ENCODE results near the gene STPG3.

STPG3 gene

GRCh38 chr9:137222190-137223077 lies 28.7 kb upstream of the STPG3 start, which contains the start of gene RNF208:
RNF208 (minus strand) TSS chr9:137222240; CDS start chr9:137221212, 1,028 bp downstream.
- no peak for DNase-seq (ENCODE audit: low read depth)

GRCh38 chr9:137223078-137223970 lies 27.8 kb upstream of the STPG3 start:
- DNase-seq (ENCODE audit: low read depth): peak; percentile 98

DNA sequence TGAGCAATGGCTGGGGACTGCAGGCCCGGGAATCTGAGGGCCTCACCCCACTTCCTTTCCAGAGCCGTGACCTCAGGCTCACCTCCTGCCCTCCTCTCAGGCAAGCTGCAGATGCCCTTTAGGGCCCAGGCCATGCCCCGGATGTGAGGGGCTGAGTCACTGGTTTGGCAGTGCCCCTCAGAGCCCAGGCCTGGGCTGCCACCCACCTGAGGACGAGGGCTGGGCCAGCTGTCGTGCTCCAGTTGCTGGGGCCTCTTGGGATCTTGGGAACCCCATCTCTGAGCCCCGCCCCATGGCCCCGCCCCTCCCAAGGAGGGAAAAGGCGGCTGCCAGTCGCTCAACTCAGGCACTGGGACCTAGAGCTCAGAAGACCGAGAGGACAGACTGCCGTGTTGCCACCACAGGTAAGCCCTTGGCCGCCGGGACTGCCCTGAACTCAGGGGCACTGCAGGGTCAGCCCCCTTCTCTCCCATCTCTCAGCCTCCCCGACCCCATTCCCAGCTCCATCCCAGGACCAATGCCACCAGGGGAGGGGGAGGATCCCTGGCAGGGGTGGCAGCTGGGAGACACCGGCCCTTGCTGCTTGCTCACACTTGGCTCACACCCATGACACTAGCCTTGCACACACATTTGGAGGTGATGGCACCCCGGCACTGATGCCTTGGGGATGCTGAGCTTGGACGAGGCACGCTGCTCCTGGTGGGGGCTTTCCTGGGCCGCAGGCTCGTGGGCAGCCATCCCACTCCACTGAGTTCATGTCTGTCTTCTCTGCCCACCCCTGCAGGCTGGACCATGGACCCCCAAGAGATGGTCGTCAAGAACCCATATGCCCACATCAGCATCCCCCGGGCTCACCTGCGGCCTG lies 26.0 kb upstream of the STPG3 start, which contains the start of gene CYSRT1:
CYSRT1 (plus strand) TSS at position 345 of the 865 bp plus-strand sequence; CDS start at position 793, 448 bp downstream.
- no peak for DNase-seq (ENCODE audit: low read depth)

DNA sequence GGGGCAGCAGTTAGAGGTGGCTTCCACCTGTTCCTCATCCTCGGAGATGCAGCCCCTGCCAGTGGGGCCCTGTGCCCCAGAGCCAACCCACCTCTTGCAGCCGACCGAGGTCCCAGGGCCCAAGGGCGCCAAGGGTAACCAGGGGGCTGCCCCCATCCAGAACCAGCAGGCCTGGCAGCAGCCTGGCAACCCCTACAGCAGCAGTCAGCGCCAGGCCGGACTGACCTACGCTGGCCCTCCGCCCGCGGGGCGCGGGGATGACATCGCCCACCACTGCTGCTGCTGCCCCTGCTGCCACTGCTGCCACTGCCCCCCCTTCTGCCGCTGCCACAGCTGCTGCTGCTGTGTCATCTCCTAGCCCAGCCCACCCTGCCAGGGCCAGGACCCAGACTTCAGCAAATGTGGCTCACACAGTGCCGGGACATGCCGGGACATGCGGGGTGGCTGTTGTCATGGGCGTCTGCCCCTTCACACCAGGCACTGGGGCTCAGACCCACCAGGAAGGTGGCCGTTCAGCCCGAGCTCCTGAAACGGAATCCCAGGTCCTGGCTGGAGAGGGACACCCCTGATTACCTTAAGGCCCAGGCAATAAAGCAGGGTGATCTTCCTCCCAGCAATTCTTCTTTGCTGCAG lies 25.3 kb upstream of the STPG3 start:
- DNase-seq (ENCODE audit: low read depth): no peak

GRCh38 chr9:137226338-137227053 lies 24.6 kb upstream of the STPG3 start:
- no peak for DNase-seq (ENCODE audit: low read depth)

- peak; percentile 35 for DNase-seq (ENCODE audit: low read depth)
Measured at GRCh38 chr9:137227054-137227852, 23.8 kb upstream of the STPG3 start, which contains the start of gene RNF224. RNF224 (plus strand) TSS chr9:137227502; CDS start chr9:137228336, 834 bp downstream.

DNA sequence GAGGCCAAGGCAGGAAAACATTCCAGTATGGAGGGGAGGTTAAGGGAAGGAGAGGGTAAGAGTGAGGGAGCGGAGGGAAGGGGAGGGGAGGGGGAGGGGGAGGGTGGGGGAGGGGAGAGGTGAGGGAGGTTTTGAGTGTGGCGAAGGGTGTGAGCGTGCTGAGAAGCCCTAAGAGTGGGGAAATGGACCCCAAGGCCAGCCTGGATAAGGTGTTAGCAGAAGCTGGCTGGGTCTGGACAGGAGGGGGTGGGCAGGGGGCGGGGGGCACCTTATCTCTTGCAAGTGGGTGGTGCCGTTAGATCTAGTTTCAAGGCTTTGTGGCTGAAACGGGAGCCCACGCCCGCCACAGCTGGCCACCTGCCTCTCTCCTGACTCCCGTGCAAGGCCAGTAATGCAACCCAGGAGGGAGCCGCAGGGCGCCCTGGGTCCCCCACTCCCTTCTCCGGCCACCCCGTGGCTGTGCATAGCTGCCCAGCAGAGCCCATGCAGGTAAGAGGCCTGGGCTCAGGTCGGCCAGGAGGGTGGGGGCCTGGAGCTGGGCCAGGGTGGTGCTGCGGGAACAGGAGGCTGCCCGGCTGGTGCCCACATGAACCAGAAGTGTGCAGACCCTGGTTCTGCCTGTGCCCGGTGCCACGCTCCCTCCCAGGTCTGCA lies 23.1 kb upstream of the STPG3 start:
- DNase-seq (ENCODE audit: low read depth): no peak

GRCh38 chr9:137228506-137228967 lies 22.5 kb upstream of the STPG3 start:
- DNase-seq (ENCODE audit: low read depth): no peak

GRCh38 chr9:137228968-137229896 lies 21.9 kb upstream of the STPG3 start:
- no peak for DNase-seq (ENCODE audit: low read depth)

- no peak for DNase-seq (ENCODE audit: low read depth)
Measured at GRCh38 chr9:137229903-137230704, 21.0 kb upstream of the STPG3 start.

DNA sequence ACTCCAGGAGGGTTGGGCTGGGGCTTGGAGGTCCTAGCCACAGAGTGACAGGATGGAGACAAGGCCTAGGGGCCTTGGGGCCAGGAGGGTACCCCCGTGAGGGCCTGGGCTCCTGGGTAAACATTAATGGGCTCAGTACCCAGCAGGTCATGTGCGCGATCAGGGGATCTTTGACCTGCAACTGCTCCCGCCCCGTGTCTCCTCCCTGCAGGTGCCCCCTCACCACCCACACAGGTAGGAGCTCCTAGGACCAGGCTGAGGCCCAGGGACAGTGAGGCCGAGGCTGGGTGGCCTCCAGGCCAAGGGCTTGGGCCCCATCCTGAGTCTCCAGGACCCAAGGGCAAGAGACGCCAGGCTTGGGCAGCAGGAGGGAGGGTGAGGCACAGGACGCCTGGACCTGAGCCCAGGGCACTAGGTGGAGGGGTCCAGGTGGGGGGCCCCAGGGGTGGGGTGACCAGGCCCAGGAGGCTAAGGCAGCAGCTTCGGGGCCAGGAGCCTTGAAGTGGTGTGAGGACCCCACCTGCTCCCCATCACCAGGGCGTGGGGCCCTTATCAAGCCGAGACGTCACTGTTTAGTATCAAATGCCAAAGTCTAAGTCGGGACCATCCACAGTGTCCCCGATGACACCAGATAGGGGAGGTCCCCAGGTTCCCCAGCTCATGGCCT lies 20.2 kb upstream of the STPG3 start, which contains the start of gene SLC34A3:
SLC34A3 (plus strand) TSS at position 197 of the 667 bp plus-strand sequence. CDS start 802 bp downstream, outside the sequence.
- no peak for DNase-seq (ENCODE audit: low read depth)

DNA sequence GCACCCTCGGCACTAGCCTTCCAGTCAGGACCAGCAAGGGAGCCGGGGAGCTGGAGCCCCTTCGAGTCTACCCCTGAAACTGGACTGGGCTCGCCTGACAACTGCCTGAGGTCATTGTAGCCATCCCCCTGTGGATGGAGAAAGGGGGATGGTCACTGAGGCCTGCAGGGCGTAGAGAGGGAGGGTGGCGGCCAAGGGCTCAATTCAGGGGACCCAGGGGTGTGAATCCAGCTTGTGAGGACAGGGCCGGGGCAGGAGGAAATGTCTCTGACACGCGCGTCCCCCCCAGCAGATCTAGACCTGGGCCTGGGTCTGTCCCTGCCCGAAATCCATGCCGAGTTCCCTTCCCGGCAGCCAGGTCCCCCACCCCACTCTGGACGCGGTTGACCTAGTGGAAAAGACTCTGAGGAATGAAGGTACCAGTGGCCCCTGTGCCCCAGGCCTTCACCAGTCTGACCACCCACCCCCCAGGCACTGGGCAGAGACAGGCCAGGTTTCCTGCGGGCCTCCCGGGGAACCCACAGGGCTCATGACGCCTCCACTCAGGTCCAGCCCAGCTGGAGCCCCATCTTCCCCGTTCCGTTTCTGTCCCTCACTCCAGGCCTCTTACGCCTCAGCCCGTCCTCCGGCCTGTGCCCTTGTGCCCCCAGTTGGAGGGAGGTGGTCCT lies 19.6 kb upstream of the STPG3 start:
- DNase-seq (ENCODE audit: low read depth): no peak

- no peak for DNase-seq (ENCODE audit: low read depth)
Measured at GRCh38 chr9:137232101-137232500, 19.0 kb upstream of the STPG3 start.

DNA sequence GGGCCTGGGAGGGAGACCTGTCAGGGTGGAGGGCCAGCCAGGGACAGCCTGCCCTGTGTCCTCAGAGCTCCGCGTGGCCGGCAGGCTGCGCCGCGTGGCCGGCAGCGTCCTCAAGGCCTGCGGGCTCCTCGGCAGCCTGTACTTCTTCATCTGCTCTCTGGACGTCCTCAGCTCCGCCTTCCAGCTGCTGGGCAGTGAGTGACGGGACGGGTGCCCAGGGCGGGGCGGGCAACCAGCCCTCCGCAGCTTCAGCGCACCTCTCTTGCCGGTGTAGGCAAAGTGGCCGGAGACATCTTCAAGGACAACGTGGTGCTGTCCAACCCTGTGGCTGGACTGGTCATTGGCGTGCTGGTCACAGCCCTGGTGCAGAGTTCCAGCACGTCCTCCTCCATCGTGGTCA lies 18.6 kb upstream of the STPG3 start:
- no peak for DNase-seq (ENCODE audit: low read depth)

- no peak for DNase-seq (ENCODE audit: low read depth)
Measured at GRCh38 chr9:137233143-137233980, 17.7 kb upstream of the STPG3 start.

Data from fibroblast of the conjunctiva (primary cell).